SU-DHL-6 (cell line): Measurements from ENCODE around the gene TRIM23.

Experiments
- H2AFZ ChIP-seq: fragments of 200-600 bp; sonication (generic); 2 replicates; pipeline ENCODE4 v1.6.1; 2014; ENCODE audit warnings: low read depth, mild to moderate bottlenecking, moderate library complexity, mixed read lengths, antibody characterized with exemption, low read length; ENCODE audit not compliant: severe bottlenecking
- H3F3A ChIP-seq: fragments of 200-600 bp; shearing (Covaris generic); 2 replicates; pipeline ENCODE4 v1.6.0; 2016; ENCODE audit warnings: antibody characterized with exemption, mild to moderate bottlenecking; ENCODE audit not compliant: insufficient read depth
- H3K27ac ChIP-seq: fragments of 200-600 bp; sonication (generic); 2 replicates; pipeline ENCODE4 v1.5.1; 2016; ENCODE audit warnings: low read depth, mild to moderate bottlenecking, low read length, moderate library complexity, mixed read lengths
- H3K27me3 ChIP-seq: fragments of 200-600 bp; sonication (generic), shearing (Covaris generic); 2 replicates; pipeline ENCODE4 v1.6.0; 2014; ENCODE audit warnings: mild to moderate bottlenecking, low read length
- H3K36me3 ChIP-seq: fragments of 200-600 bp; sonication (generic); 2 replicates; pipeline ENCODE4 v1.6.1; 2014; ENCODE audit warnings: mild to moderate bottlenecking, low read length, mixed read lengths
- H3K4me2 ChIP-seq: fragments of 300-600, 200-600 bp; shearing (Covaris generic), sonication (generic); 2 replicates; pipeline ENCODE4 v1.6.0; 2014; ENCODE audit warnings: low read length, low read depth, mild to moderate bottlenecking; ENCODE audit not compliant: poor library complexity, severe bottlenecking
- H3K4me3 ChIP-seq: fragments of 200-600 bp; sonication (generic); 2 replicates; pipeline ENCODE4 v1.5.1; 2014; ENCODE audit warnings: antibody characterized with exemption, low read length, mild to moderate bottlenecking, mixed read lengths; ENCODE audit not compliant: insufficient read depth, poor library complexity, severe bottlenecking
- H3K79me2 ChIP-seq: fragments of 200-600 bp; sonication (generic); 2 replicates; pipeline ENCODE4 v1.6.1; 2014; ENCODE audit warnings: mild to moderate bottlenecking, low read length, moderate library complexity; ENCODE audit not compliant: insufficient read depth
- H3K9ac ChIP-seq: fragments of 200-600 bp; sonication (generic); 2 replicates; pipeline ENCODE4 v1.7.0; 2014; ENCODE audit warnings: mild to moderate bottlenecking, low read length
- H3K9me2 ChIP-seq: fragments of 200-600 bp; sonication (generic); replicated peaks from 2 replicates; pipeline ENCODE4 v1.6.1; 2014; ENCODE audit warnings: low read length; ENCODE audit not compliant: insufficient read depth
- H3K9me3 ChIP-seq: fragments of 200-600 bp; sonication (generic); 2 replicates; pipeline ENCODE4 v1.6.1; 2014; ENCODE audit warnings: low read length, mixed read lengths; ENCODE audit not compliant: insufficient read depth
- H4K20me1 ChIP-seq: fragments of 200-600 bp; sonication (generic); 2 replicates; pipeline ENCODE4 v1.6.1; 2014; ENCODE audit warnings: low read depth, mild to moderate bottlenecking, antibody characterized with exemption, low read length, moderate library complexity, mixed read lengths
- CTCF ChIP-seq: fragments of 200-600 bp; sonication (generic); IDR thresholded peaks from one replicate; pipeline ENCODE4 v1.5.1; 2017; ENCODE audit warnings: antibody characterized with exemption, mild to moderate bottlenecking, low read length, moderate library complexity; ENCODE audit not compliant: insufficient read depth, poor library complexity, severe bottlenecking
- EZH2phosphoT487 ChIP-seq: fragments of 200-600 bp; sonication (generic), shearing (Covaris generic); conservative IDR thresholded peaks from 2 replicates; pipeline ENCODE4 v1.6.1; 2018; ENCODE audit warnings: mild to moderate bottlenecking, antibody characterized with exemption, low read length, moderate library complexity, mixed read lengths

TRIM23 gene

GRCh38 chr5:65562731-65563701 lies 61.1 kb downstream of the TRIM23 start, which contains the start of the genes CENPK and PPWD1:
TSS of gene CENPK (minus strand) at chr5:65563168. CDS start at chr5:65554907, 8,261 bp downstream.
TSS of gene PPWD1 (plus strand) at chr5:65563296. CDS start at chr5:65563311, 15 bp downstream.
- no peaks in the 10 kb centered on the region for H3K27me3 ChIP-seq
- H3K9ac ChIP-seq = peak within 1 kb of the TSS; percentile 91
- H3K4me2 ChIP-seq = peak within 1 kb of the TSS; percentile 90
- H4K20me1 ChIP-seq = no peaks in the 10 kb centered on the region
- no peaks in the 10 kb centered on the region for H3K9me2 ChIP-seq
- peak within 1 kb of the TSS; percentile 98 for H3K4me3 ChIP-seq
- no peaks in the 10 kb centered on the region for H3K9me3 ChIP-seq
- H3F3A ChIP-seq = peaks cover 13% of the 10 kb centered on the region; the same call in 1 of the 2 replicates
- H3K79me2 ChIP-seq = peaks cover 77% of the 10 kb centered on the region
- no peak for TF ChIP-seq CTCF
- no peak for TF ChIP-seq EZH2phosphoT487
- peak within 1 kb of the TSS; percentile 79 for H3K27ac ChIP-seq
- peaks cover 30% of the 10 kb centered on the region; the same call in 1 of the 2 replicates for H3K36me3 ChIP-seq
- H2AFZ ChIP-seq = peak within 1 kb of the TSS; percentile 86

GRCh38 chr5:65556718-65557117 lies 67.4 kb downstream of the TRIM23 start:
- Histone ChIP-seq H3K9ac (no peak overlapping the region), H4K20me1 (peaks cover 3% of the 10 kb centered on the region; the same call in 1 of the 2 replicates), H3F3A (peaks cover 15% of the 10 kb centered on the region; the same call in 1 of the 2 replicates), H3K27ac (no peak overlapping the region), H3K9me2 (no peaks in the 10 kb centered on the region), H3K4me2 (no peak overlapping the region), H3K36me3 (peaks cover 46% of the 10 kb centered on the region), H3K79me2 (peaks cover 69% of the 10 kb centered on the region), H3K4me3 (no peak overlapping the region), H3K9me3 (no peaks in the 10 kb centered on the region), H2AFZ (no peak overlapping the region), H3K27me3 (no peaks in the 10 kb centered on the region)
- TF ChIP-seq CTCF (no peak), EZH2phosphoT487 (no peak)

- TF ChIP-seq CTCF = no peak
- TF ChIP-seq EZH2phosphoT487 = no peak
- no peaks in the 10 kb centered on the region for H3K9me2 ChIP-seq
- H3K79me2 ChIP-seq = peaks cover 64% of the 10 kb centered on the region
- peaks cover 15% of the 10 kb centered on the region; the same call in 1 of the 2 replicates for H3F3A ChIP-seq
- peaks cover 50% of the 10 kb centered on the region for H3K36me3 ChIP-seq
- no peak overlapping the region for H2AFZ ChIP-seq
- H3K9ac ChIP-seq = no peak overlapping the region
- no peaks in the 10 kb centered on the region for H3K9me3 ChIP-seq
- H3K27ac ChIP-seq = no peak overlapping the region
- no peak overlapping the region for H3K4me2 ChIP-seq
- H4K20me1 ChIP-seq = peaks cover 3% of the 10 kb centered on the region; the same call in 1 of the 2 replicates
- no peak overlapping the region for H3K4me3 ChIP-seq
- H3K27me3 ChIP-seq = no peaks in the 10 kb centered on the region
Observed at GRCh38 chr5:65556181-65556580, 68.0 kb downstream of the TRIM23 start.
